NCI-H146 treated with DMSO at 0.1 percent for 48 hours (cell line): Measurements from ENCODE around the gene C1QTNF5.

Experiments used
- DNase-seq: peaks from one replicate; lab custom pipeline; 2025; ENCODE audit not compliant: unreplicated experiment; lab: John Stamatoyannopoulos, UW

C1QTNF5 gene

DNA sequence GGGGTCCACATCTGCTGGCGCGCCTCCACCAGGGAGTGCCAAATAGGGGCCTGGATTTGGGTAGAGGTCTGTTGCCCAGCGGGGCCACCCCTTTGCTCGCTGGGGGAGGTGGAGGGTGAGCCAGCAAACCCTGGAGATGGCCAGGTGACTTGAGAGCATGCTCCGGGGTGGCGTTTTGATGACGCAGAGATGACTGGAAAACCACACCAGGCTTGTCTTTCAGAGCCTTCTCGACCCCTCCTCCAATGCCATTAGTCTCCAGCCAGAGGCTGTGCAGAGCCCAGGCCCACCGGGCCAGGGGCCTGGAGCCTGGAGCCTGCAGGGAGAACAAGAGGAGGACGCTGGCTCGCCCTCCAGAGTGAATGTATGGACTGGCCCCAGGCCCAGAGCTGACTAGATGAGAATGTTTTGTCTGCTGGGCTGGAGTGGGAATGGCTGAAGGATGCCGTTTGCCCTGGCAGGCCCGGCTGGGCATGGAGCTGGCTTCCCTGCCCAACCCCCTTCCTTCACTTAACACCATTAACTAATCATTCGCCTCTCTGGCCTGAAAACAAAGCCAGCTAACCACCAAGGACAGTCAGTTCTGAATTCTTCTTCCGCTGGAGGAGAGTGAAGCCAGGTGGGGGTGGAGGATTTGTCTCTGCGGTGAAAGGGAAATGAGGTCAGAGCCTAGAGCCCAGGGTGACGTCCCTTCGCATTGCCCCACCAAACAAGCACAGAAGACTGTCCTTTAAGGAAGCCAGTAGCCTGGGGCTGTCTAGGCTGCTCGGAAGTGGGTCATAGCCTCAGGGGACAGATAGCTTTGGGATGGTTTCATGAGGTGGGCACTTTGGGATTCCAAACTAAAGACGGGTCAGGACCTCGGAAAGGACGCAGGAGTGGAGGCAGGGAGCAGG is 22.2 kb downstream of the C1QTNF5 start:
- DNase-seq, result no peak

- DNase-seq, result no peak
Observed at GRCh38 chr11:119317592-119318239, 23.0 kb downstream of the C1QTNF5 start.

- DNase-seq, result peak; percentile 45
Observed at GRCh38 chr11:119316729-119317591, 23.7 kb downstream of the C1QTNF5 start, which contains the start of gene MCAM. TSS of gene MCAM (minus strand) at chr11:119317130. CDS start at chr11:119317101, 29 bp downstream.

- no peak for DNase-seq
Observed at GRCh38 chr11:119316016-119316728, 24.5 kb downstream of the C1QTNF5 start.

DNA sequence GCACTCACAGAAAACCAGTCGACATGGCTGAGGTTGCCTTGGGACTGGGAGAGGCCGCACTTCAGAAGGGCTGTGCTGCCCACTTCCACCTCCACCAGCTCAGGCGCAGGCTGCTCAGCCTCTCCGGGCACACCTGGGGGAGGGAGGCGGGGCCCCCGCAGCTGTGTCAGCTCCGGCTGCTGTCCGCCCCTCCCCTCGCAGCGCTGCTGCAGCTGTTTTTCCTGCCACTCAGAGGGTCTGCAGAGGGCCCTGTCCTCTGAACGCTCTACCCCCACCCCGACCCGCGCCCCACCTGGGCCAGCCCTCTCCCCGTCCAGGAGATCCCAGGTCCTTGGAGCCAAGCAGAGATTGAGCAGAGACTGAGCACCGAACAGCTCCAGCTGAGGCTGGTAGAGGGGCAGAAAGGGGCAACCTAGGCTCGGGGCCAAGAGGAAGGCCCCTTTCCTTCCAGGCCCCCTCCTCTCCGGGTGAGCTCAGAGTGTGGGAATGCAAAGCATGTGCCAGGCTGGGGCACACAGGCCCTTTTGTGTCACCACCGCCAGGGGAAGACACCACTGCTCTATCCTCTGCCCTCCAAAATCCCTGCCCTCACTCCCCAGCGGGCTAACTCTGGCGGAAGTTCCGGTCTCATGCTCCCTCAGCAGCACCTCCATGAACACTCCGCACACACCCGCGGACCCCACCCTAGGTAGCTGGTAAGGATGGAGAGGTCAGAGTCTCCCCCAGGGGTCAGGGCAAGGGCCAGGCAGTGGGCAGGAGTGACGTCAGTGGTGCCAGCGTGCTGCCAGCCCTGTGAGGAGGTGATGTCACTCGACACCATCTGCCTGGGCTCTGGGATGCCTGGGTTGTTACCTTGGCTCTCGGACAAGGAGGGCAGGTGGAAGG is 25.3 kb downstream of the C1QTNF5 start:
- DNase-seq, result peak; percentile 15

- no peak for DNase-seq
Observed at GRCh38 chr11:119314726-119315125, 26.0 kb downstream of the C1QTNF5 start.

GRCh38 chr11:119310682-119311052 is 30.0 kb downstream of the C1QTNF5 start:
- no peak for DNase-seq

DNA sequence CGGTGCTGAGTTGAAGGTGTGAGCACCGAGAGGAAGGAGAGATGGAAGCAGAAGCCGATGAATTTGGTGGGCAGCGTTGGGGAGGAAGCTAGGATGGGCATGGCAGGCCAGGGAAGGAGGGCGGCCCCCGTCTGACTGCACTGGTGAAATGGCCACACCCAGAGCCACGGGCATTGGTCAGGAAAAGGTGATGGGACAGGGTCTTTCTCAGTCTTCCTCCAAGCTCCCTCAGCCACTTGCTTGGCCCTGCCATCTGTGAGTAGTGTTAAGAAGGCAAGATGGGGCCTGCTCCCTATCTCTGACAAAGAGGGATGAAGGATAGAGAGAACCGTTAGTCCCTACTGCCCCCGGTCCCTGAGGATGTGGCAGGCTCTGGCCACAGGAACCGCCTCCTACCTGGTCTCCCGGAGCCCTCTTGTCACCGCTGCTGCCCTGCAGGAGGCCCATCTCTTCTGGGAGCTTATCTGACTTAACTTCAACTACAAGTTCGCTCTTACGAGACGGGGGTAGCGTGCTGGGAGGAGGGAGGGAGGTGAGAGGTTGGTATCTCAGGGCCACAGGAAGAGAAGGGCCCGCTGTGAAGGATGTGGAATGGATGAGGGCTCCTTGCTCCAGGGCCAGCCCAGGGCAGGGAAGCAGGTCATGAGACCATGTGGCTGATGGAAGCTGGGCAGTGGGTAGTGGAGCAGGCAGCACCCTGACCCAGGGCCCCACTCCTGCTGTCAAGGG is 30.6 kb downstream of the C1QTNF5 start:
- no peak for DNase-seq

GRCh38 chr11:119309411-119309810 is 31.3 kb downstream of the C1QTNF5 start:
- no peak for DNase-seq

DNA sequence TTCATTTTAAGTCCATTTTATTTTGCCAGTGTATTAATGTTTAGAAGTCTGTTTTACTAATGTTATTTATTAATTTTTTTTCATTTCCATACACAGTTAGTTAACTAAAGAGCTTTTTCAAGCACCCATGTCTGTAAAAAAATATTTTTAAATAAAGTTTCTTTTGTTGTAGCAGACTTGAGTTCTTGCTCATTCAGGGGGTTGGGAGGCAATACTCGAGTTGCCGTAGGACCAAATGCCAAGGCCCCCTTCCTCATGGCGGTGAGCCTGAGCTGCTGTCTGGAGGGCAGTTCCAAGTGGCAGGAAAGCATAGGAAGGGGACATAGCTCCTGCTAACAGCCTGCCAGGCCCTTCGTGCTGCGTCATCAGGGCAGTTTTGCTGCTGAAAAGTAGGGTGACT is 32.7 kb downstream of the C1QTNF5 start:
- no peak for DNase-seq

DNA sequence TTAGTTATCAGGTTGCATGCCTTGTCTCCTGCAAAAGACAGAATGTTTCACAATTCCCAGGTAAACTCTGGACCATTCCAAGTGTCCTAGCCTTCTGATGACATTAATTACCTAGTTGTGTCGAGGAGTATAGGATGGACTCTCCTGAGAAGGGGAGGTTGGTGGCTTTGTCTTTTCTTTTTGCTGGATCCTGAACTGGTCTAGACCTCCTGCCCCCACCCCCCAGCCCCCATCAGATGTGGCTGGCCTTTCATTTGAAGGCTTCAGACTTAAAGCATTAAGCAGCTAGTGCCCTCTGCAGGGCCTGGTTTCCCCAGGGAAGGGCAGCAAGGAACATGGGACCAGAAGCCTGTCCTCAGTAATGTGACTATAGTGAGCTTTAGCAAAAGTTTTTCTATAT is 33.5 kb downstream of the C1QTNF5 start:
- no peak for DNase-seq

GRCh38 chr11:119306373-119306890 is 34.3 kb downstream of the C1QTNF5 start:
- DNase-seq, result no peak

- no peak for DNase-seq
Observed at GRCh38 chr11:119305556-119306372, 34.9 kb downstream of the C1QTNF5 start.

GRCh38 chr11:119303227-119303718 is 37.4 kb downstream of the C1QTNF5 start:
- DNase-seq, result no peak

GRCh38 chr11:119300198-119300964 is 40.3 kb downstream of the C1QTNF5 start:
- DNase-seq, result no peak

- DNase-seq, result no peak
Observed at GRCh38 chr11:119299416-119299815, 41.3 kb downstream of the C1QTNF5 start.

GRCh38 chr11:119298726-119299125 is 42.0 kb downstream of the C1QTNF5 start:
- DNase-seq, result no peak
